IMR-90 (cell line): ENCODE measurements around the gene HERPUD1. TPM values are rescaled to one million over a fixed set of nuclear protein-coding genes. Genes with fewer than 3 reads are reported as not detected.

Experiments used
- ATAC-seq: fragments of 200-7000 bp; cut with Tn5 transposase; 2 replicates; pipeline ENCODE4 v1.9.1; 2020; ENCODE audit warnings: low read depth, mild to moderate bottlenecking, moderate library complexity
- Bru-seq: library from RNA; stranded (reverse); fragments of 400-500 nt; gene quantifications from one replicate; lab custom pipeline; 2021; lab: Mats Ljungman, UMichigan
- BruChase-seq, 2 experiments: library from RNA; stranded (reverse); fragments of 400-500 nt; gene quantifications; one replicate each; lab custom pipeline; 2021; lab: Mats Ljungman, UMichigan
- BruUV-seq: library from RNA; stranded (reverse); fragments of 400-500 nt; replicated peaks from 2 replicates; lab custom pipeline; 2021; lab: Mats Ljungman, UMichigan
- CTCF ChIA-PET: fragments of 300-600 bp; formaldehyde crosslinking; extraction: SDS; loops from one replicate; lab custom pipeline; 2021; ENCODE audit warnings: antibody characterized with exemption; lab: Yijun Ruan, JAX
- POLR2A ChIA-PET: fragments of 300-600 bp; sonication (Branson Sonifier 250); formaldehyde crosslinking; loops from one replicate; lab custom pipeline; 2022; ENCODE audit warnings: antibody characterized with exemption; ENCODE audit not compliant: unreplicated experiment; lab: Charles Lee
- DNase-seq: peaks from one replicate; pipeline ENCODE4 v3.0.0; 2013
- H2AFZ ChIP-seq: replicated peaks from 2 replicates; pipeline ENCODE3; 2013; ENCODE audit warnings: low read length, mild to moderate bottlenecking; ENCODE audit not compliant: poor library complexity
- H2AK5ac ChIP-seq: 2 replicates; pipeline ENCODE4 v1.6.1; 2013; ENCODE audit warnings: low read depth, low read length, inconsistent platforms
- H2AK9ac ChIP-seq: replicated peaks from 2 replicates; pipeline ENCODE3; 2013; ENCODE audit warnings: mild to moderate bottlenecking, low read depth, low read length, moderate library complexity; ENCODE audit not compliant: poor library complexity
- H2BK120ac ChIP-seq: 2 replicates; pipeline ENCODE4 v1.6.1; 2013; ENCODE audit warnings: low read depth, low read length, inconsistent platforms
- H2BK15ac ChIP-seq: 3 replicates; pipeline ENCODE4 v1.6.1; 2013; ENCODE audit warnings: low read depth, low read length, inconsistent platforms
- H2BK20ac ChIP-seq: 2 replicates; pipeline ENCODE4 v1.6.1; 2013; ENCODE audit warnings: low read depth, mild to moderate bottlenecking, inconsistent platforms, low read length, moderate library complexity
- H2BK5ac ChIP-seq: 2 replicates; pipeline ENCODE4 v1.6.1; 2013; ENCODE audit warnings: mild to moderate bottlenecking, low read depth, low read length, inconsistent platforms; ENCODE audit not compliant: poor library complexity, severe bottlenecking
- H3K14ac ChIP-seq: replicated peaks from 2 replicates; pipeline ENCODE4 v1.6.1; 2013; ENCODE audit warnings: low read depth, low read length, inconsistent platforms
- H3K18ac ChIP-seq: 2 replicates; pipeline ENCODE4 v1.6.1; 2013; ENCODE audit warnings: low read depth, low read length, control low read depth
- H3K23ac ChIP-seq: 2 replicates; pipeline ENCODE4 v1.6.1; 2013; ENCODE audit warnings: low read depth, low read length, inconsistent platforms
- H3K27ac ChIP-seq: 2 replicates; pipeline ENCODE4 v1.5.1; 2013; ENCODE audit warnings: mild to moderate bottlenecking, control low read depth, low read length; ENCODE audit not compliant: insufficient read depth
- H3K27me3 ChIP-seq: 2 replicates; pipeline ENCODE4 v1.6.1; 2013; ENCODE audit warnings: low read length; ENCODE audit not compliant: control insufficient read depth, insufficient read depth
- H3K36me3 ChIP-seq: 2 replicates; pipeline ENCODE4 v1.6.1; 2013; ENCODE audit warnings: low read length, mixed read lengths; ENCODE audit not compliant: control insufficient read depth, insufficient read depth
- H3K4ac ChIP-seq: 2 replicates; pipeline ENCODE4 v1.6.1; 2013; ENCODE audit warnings: low read depth, low read length, inconsistent platforms
- H3K4me1 ChIP-seq: 2 replicates; pipeline ENCODE4 v1.6.1; 2013; ENCODE audit warnings: low read length, mixed read lengths; ENCODE audit not compliant: control insufficient read depth, insufficient read depth
- H3K4me2 ChIP-seq: 2 replicates; pipeline ENCODE4 v1.6.1; 2013; ENCODE audit warnings: low read depth, mild to moderate bottlenecking, control low read depth, low read length, moderate library complexity
- H3K4me3 ChIP-seq: 2 replicates; pipeline ENCODE4 v1.5.1; 2013; ENCODE audit warnings: low read depth, mild to moderate bottlenecking, control low read depth, low read length, moderate library complexity; ENCODE audit not compliant: insufficient read depth
- H3K56ac ChIP-seq: 2 replicates; pipeline ENCODE4 v1.6.1; 2013; ENCODE audit warnings: low read length, inconsistent platforms; ENCODE audit not compliant: insufficient read depth; ENCODE audit errors: extremely low read depth
- H3K79me1 ChIP-seq, 2 experiments: 2 replicates each; pipeline ENCODE4 v1.6.1; 2013; ENCODE audit warnings: low read length in 2 of 2, inconsistent platforms in 1 of 2, low read depth in 1 of 2
- H3K9ac ChIP-seq: 2 replicates; pipeline ENCODE4 v1.6.1; 2013; ENCODE audit warnings: low read depth, low read length, control low read depth
- H3K9me1 ChIP-seq: 2 replicates; pipeline ENCODE4 v1.6.1; 2013; ENCODE audit warnings: low read length, inconsistent platforms; ENCODE audit not compliant: insufficient read depth
- H3K9me3 ChIP-seq: 2 replicates; pipeline ENCODE4 v1.6.1; 2013; ENCODE audit warnings: low read length; ENCODE audit not compliant: control insufficient read depth, insufficient read depth
- H4K20me1 ChIP-seq: 2 replicates; pipeline ENCODE4 v1.6.1; 2013; ENCODE audit warnings: low read length, inconsistent platforms; ENCODE audit not compliant: insufficient read depth
- H4K5ac ChIP-seq: 2 replicates; pipeline ENCODE4 v1.6.1; 2013; ENCODE audit warnings: mild to moderate bottlenecking, low read depth, low read length, control low read depth
- H4K8ac ChIP-seq, 2 experiments: 2 replicates each; pipeline ENCODE4 v1.6.1; 2013; ENCODE audit warnings: low read depth in 2 of 2, low read length in 2 of 2, control low read depth in 1 of 2, inconsistent platforms in 1 of 2
- H4K91ac ChIP-seq: 2 replicates; pipeline ENCODE4 v1.6.1; 2013; ENCODE audit warnings: low read depth, low read length, inconsistent platforms; ENCODE audit not compliant: insufficient read depth
- BHLHE40 ChIP-seq: fragments of 150-350 bp; IDR thresholded peaks from 2 replicates; pipeline ENCODE4 v1.6.1; 2016; ENCODE audit warnings: mild to moderate bottlenecking, low read depth, low read length
- CEBPB ChIP-seq: IDR thresholded peaks from 2 replicates; pipeline ENCODE4 v1.6.1; 2012; ENCODE audit warnings: low read depth, low read length, improper control_type of control experiment
- FOS ChIP-seq: fragments of 150-350 bp; IDR thresholded peaks from 2 replicates; pipeline ENCODE4 v1.6.1; 2016; ENCODE audit warnings: low read depth, low read length
- MAZ ChIP-seq: IDR thresholded peaks from 2 replicates; pipeline ENCODE4 v1.6.1; 2012; ENCODE audit warnings: low read depth, mild to moderate bottlenecking, low read length, improper control_type of control experiment, moderate library complexity, borderline replicate concordance
- POLR2A ChIP-seq: IDR thresholded peaks from 2 replicates; pipeline ENCODE4 v1.6.1; 2012; ENCODE audit warnings: mild to moderate bottlenecking, low read depth, low read length
- RAD21 ChIP-seq: IDR thresholded peaks from 2 replicates; pipeline ENCODE4 v1.6.1; 2012; ENCODE audit warnings: low read length, improper control_type of control experiment
- SMC3 ChIP-seq: fragments of 150-350 bp; IDR thresholded peaks from 2 replicates; pipeline ENCODE4 v1.6.1; 2016; ENCODE audit warnings: low read depth, mild to moderate bottlenecking, antibody characterized with exemption, low read length, moderate library complexity
- USF2 ChIP-seq: fragments of 150-350 bp; IDR thresholded peaks from 2 replicates; pipeline ENCODE4 v1.6.1; 2017; ENCODE audit warnings: mild to moderate bottlenecking, antibody characterized with exemption, low read length, low read depth
- WGBS, 2 experiments: methylation state at CpG; one replicate each; pipeline versions ENCODE4 v1.1.5 to v1.1.7; 2013; ENCODE audit warnings: missing lambda C conversion rate in 2 of 2; ENCODE audit not compliant: insufficient read length in 1 of 2; ENCODE audit errors: extremely low coverage in 2 of 2; 5-methylcytosine and 5-hydroxymethylcytosine counted together
- dilution Hi-C: fragments of 300-500 bp; cut with HindIII; formaldehyde crosslinking; loops from one replicate; pipeline ENCODE4 v1.14.3; 2018; ENCODE audit warnings: low sequenced_read_pairs; ENCODE audit not compliant: unreplicated experiment
- in situ Hi-C: fragments of 300-500 bp; cut with MboI; formaldehyde crosslinking; loops from 3 replicates; pipeline ENCODE4 v1.14.3; 2019; ENCODE audit warnings: low sequenced_read_pairs, inconsistent platforms, mixed read lengths
- intact Hi-C: fragments of 100-400 bp; cut with micrococcal nuclease; formaldehyde crosslinking; loops from 2 replicates; pipeline ENCODE4 v1.10.0; 2022
- long read RNA-seq: library from polyadenylated mRNA; unstranded; transcript quantifications from one replicate; pipeline ENCODE4 v2.0.0, GENCODE V29; 2021; ENCODE audit not compliant: unreplicated experiment
- polyA plus RNA-seq, 3 experiments: library from polyadenylated mRNA; depleted of rRNA; stranded (reverse); fragments of >200 nt; gene quantifications; 2 replicates each; pipeline ENCODE4 v1.2.3, GENCODE V29; 2012; ENCODE audit warnings: low replicate concordance in 1 of 3
- total RNA-seq: library from RNA; depleted of rRNA; stranded (reverse); fragments of >200 nt; gene quantifications from 2 replicates; pipeline ENCODE4 v1.2.3, GENCODE V29; 2012; rRNA removed
- TF ChIP-seq, protein P1 (sequence below): conservative IDR thresholded peaks from 2 replicates; pipeline ENCODE4 v1.5.1; 2012; ENCODE audit warnings: mild to moderate bottlenecking, low read depth, low read length, improper control_type of control experiment

Gene HERPUD1, protein sequence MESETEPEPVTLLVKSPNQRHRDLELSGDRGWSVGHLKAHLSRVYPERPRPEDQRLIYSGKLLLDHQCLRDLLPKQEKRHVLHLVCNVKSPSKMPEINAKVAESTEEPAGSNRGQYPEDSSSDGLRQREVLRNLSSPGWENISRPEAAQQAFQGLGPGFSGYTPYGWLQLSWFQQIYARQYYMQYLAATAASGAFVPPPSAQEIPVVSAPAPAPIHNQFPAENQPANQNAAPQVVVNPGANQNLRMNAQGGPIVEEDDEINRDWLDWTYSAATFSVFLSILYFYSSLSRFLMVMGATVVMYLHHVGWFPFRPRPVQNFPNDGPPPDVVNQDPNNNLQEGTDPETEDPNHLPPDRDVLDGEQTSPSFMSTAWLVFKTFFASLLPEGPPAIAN
- total RNA-seq (83.3 and 148 TPM in 2 replicates), polyA plus RNA-seq (2012; rRNA removed) (122 and 130 TPM in 2 replicates), Bru-seq, nascent RNA (percentile 98 among the genes with signal in this experiment), BruChase-seq, experiment 1, labeled RNA remaining after a 6-hour chase (percentile 86 among the genes with signal in this experiment), BruChase-seq, experiment 2, labeled RNA remaining after a 2-hour chase (percentile 93 among the genes with signal in this experiment)
- polyA plus RNA-seq (2012; cell fraction: cytosol; rRNA removed) = 188 and 191 TPM in 2 replicates
- 154 and 210 TPM in 2 replicates for polyA plus RNA-seq (2012; cell fraction: nucleus; rRNA removed; ENCODE audit: low replicate concordance)
- long read RNA-seq, transcript HERPUD1-204 (8 exons, 2,946 nt) = major isoform, 244 of 289 reads
- long read RNA-seq, transcript HERPUD1-201 (8 exons, 1,862 nt) = minor isoform, 17 of 289 reads
- long read RNA-seq, partial matches to known transcripts = 3 of 289 reads
- long read RNA-seq, other reads (novel, unspliced or antisense) = 18 of 289 reads

DNA sequence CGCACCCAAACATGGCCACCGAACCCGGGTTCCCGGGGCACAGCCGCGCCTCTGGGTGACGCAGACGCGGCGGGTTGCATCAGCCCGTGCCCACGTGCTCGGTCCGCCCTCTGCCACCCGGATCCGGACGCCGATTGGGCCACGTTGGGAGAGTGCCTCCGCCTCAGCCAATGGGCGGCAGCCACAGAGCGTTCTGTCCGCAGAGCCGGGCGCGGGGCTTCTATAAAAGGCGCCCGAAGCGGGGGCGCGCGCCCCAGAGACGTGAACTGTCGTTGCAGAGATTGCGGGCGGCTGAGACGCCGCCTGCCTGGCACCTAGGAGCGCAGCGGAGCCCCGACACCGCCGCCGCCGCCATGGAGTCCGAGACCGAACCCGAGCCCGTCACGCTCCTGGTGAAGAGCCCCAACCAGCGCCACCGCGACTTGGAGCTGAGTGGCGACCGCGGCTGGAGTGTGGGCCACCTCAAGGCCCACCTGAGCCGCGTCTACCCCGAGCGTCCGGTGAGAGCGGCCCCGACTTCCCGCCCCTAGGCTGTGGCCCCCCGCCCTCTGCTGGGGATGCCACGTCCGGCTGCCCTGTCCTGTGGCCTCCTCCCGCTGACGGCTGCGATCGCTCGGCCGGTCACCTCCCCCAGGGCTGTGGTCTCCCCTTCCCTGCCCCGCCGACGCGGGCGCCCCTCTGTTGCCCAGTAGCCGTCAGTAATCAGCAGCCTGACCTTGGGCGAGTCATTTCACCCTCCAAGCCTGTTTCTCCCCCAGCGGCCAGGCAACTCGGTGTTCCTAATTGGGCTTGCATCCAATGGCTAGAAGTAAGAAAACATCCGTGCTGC is at the start of gene HERPUD1:
Gene HERPUD1, plus strand, starts transcription at position 251 of the 829 bp plus-strand sequence. Its CDS starts 103 bp downstream, at position 354.
- peak within 1 kb of the TSS; percentile 99 for H3K23ac ChIP-seq
- peaks cover 7% of the 10 kb centered on the region for H3K9me1 ChIP-seq
- POLR2A ChIA-PET = interaction anchor here (0.6 to 1.4 kb wide), 8 partner anchors 10 to 117 kb away, joined by 3 to 7 read pairs (median 4); no protein-coding TSS in a partner anchor
- peak within 1 kb of the TSS; percentile 88 for H2BK20ac ChIP-seq
- H3K56ac ChIP-seq = peak within 1 kb of the TSS; percentile 85
- H3K27me3 ChIP-seq = no peaks in the 10 kb centered on the region
- ATAC-seq (peak; percentile 94), DNase-seq (peak; percentile 97)
- peak within 1 kb of the TSS; percentile 90 for H2BK120ac ChIP-seq
- H4K91ac ChIP-seq = peak within 1 kb of the TSS; percentile 99
- peak within 1 kb of the TSS; percentile 87 for H3K18ac ChIP-seq
- peak within 1 kb of the TSS; percentile 100 for H2AK9ac ChIP-seq
- peak within 1 kb of the TSS; percentile 91 to 100 for H4K8ac ChIP-seq
- BruUV-seq = no TSS peak
- CTCF ChIA-PET = no interaction called here
- peaks cover 46% of the 10 kb centered on the region for H4K20me1 ChIP-seq
- peaks cover 11 to 37% of the 10 kb centered on the region in 2 experiments for H3K79me1 ChIP-seq
- H3K9ac ChIP-seq = peak within 1 kb of the TSS; percentile 94
- H3K14ac ChIP-seq = peak within 1 kb of the TSS; percentile 100
- intact Hi-C loops (loop anchor here (1.0 kb wide), 2 partner anchors 65 to 139 kb away; no protein-coding TSS in a partner anchor), dilution Hi-C loops (no loop called here), in situ Hi-C loops (no loop called here)
- peak within 1 kb of the TSS; percentile 100 for H2AK5ac ChIP-seq
- peak within 1 kb of the TSS; percentile 63 for H3K4me3 ChIP-seq
- peaks cover 14% of the 10 kb centered on the region for H3K36me3 ChIP-seq
- peak within 1 kb of the TSS; percentile 91 for H2AFZ ChIP-seq
- peak within 1 kb of the TSS; percentile 82; the same call in 2 of the 3 replicates for H2BK15ac ChIP-seq
- peak within 1 kb of the TSS; percentile 100 for H3K4ac ChIP-seq
- peak within 1 kb of the TSS; percentile 99 for H4K5ac ChIP-seq
- no peaks in the 10 kb centered on the region for H3K9me3 ChIP-seq
- peak; percentile 100 for TF ChIP-seq POLR2A
- TF ChIP-seq FOS = peak; percentile 51
- peak; percentile 1; the same call in 1 of the 2 replicates for TF ChIP-seq RAD21
- TF ChIP-seq, protein P1, sequence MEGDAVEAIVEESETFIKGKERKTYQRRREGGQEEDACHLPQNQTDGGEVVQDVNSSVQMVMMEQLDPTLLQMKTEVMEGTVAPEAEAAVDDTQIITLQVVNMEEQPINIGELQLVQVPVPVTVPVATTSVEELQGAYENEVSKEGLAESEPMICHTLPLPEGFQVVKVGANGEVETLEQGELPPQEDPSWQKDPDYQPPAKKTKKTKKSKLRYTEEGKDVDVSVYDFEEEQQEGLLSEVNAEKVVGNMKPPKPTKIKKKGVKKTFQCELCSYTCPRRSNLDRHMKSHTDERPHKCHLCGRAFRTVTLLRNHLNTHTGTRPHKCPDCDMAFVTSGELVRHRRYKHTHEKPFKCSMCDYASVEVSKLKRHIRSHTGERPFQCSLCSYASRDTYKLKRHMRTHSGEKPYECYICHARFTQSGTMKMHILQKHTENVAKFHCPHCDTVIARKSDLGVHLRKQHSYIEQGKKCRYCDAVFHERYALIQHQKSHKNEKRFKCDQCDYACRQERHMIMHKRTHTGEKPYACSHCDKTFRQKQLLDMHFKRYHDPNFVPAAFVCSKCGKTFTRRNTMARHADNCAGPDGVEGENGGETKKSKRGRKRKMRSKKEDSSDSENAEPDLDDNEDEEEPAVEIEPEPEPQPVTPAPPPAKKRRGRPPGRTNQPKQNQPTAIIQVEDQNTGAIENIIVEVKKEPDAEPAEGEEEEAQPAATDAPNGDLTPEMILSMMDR = no peak
- peak; percentile 97 for TF ChIP-seq USF2
- TF ChIP-seq CEBPB = peak; percentile 99
- peak; percentile 48; the same call in 1 of the 2 replicates for TF ChIP-seq MAZ
- TF ChIP-seq BHLHE40 = peak; percentile 88
- TF ChIP-seq SMC3 = no peak
- H3K4me1 ChIP-seq = peaks cover 8% of the 10 kb centered on the region
- WGBS, 2 experiments = 0% methylated on average over 56 of the region's 83 CpGs; no CpG with 5 or more reads in 1 of the 2 experiments
- H3K4me2 ChIP-seq = peak within 1 kb of the TSS; percentile 72
- peak within 1 kb of the TSS; percentile 90 for H2BK5ac ChIP-seq
- H3K27ac ChIP-seq = peak within 1 kb of the TSS; percentile 97
